Measurements from ENCODE around the gene ZNF664. TPM values are rescaled to one million over a fixed set of nuclear protein-coding genes. Genes with fewer than 3 reads are reported as not detected.
A peak's percentile ranks its signal among the peaks of the same experiment; 100 is the strongest.

Gene ZNF664
- total and polyA plus RNA-seq, 9 of the 15 experiments (the other 6 are each of a cell fraction or from before 2014, with no cell fraction given): 3.3 to 101 (median 63.6) TPM

DNA sequence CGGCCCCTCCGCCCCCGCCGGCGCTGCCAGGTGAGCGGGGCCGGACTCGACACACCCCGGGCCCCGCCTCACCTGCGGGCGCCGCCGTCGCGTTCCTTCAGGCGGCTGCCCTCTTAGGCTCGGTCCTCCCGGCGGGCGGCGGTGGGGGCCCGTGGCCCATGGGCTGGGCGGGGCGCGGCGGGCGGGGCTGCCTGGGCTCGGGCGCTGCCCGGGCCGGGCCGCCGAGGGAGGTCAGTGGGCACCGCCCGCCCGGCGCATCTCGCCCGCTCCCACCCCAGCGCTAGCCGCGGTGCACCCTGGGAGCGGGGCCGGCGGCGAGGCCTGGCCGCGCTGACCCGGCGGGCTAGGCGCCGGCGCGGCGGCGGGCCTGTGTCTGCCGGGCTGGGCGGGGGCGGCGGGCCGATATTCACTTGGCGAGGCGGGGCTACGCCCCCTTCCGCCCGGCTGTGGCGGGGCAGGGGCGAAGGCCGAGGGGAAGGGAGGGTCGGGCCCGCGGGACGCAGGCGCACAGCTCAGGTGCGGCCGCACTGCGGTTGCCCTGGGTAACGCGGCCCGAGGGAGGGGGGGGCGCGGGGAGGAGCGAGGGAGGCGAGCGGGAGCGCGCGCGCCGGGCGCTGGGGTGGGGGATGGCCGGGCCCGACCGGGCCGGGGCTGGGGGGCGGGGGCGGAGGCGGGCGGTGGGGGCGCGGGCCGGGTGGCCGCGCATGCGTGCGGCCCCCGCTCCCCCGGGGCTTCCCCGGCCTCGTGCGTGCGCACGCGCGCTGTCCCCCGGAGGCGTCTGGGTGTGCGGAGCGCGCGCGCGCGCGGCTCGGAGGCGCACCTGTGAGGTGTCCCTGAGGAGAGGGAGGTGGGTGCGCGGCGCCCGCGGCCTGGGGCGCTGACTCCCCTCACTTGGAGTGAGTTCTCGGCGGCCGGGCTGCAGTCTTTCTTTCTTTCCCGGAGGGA, at the start of gene ZNF664, which contains the start of gene CCDC92 (continued):
- TF ChIP-seq, protein P1, sequence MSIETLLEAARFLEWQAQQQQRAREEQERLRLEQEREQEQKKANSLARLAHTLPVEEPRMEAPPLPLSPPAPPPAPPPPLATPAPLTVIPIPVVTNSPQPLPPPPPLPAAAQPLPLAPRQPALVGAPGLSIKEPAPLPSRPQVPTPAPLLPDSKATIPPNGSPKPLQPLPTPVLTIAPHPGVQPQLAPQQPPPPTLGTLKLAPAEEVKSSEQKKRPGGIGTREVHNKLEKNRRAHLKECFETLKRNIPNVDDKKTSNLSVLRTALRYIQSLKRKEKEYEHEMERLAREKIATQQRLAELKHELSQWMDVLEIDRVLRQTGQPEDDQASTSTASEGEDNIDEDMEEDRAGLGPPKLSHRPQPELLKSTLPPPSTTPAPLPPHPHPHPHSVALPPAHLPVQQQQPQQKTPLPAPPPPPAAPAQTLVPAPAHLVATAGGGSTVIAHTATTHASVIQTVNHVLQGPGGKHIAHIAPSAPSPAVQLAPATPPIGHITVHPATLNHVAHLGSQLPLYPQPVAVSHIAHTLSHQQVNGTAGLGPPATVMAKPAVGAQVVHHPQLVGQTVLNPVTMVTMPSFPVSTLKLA (conservative IDR thresholded peaks at IDR 0.05): no peak; a peak in 1 of 4 replicates
- TF ChIP-seq CXXC5 (CRISPR knock-in tag; IDR thresholded peaks at IDR 0.05): peak; percentile 79
- no peak for TF ChIP-seq NONO (IDR thresholded peaks at IDR 0.05; ENCODE audit: low read depth in 2 of 2, low read length in 1 of 2)
- TF ChIP-seq ZNF324 (CRISPR knock-in tag; IDR thresholded peaks at IDR 0.05): no peak
- TF ChIP-seq, protein P2, sequence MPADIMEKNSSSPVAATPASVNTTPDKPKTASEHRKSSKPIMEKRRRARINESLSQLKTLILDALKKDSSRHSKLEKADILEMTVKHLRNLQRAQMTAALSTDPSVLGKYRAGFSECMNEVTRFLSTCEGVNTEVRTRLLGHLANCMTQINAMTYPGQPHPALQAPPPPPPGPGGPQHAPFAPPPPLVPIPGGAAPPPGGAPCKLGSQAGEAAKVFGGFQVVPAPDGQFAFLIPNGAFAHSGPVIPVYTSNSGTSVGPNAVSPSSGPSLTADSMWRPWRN (IDR thresholded peaks at IDR 0.05; ENCODE audit: low read depth): no peak
- no peak for TF ChIP-seq PRMT5 (CRISPR knock-in tag; IDR thresholded peaks at IDR 0.05)
- no peak for TF ChIP-seq C11orf30 (IDR thresholded peaks at IDR 0.05; ENCODE audit: low read depth)
- TF ChIP-seq, protein P3, sequence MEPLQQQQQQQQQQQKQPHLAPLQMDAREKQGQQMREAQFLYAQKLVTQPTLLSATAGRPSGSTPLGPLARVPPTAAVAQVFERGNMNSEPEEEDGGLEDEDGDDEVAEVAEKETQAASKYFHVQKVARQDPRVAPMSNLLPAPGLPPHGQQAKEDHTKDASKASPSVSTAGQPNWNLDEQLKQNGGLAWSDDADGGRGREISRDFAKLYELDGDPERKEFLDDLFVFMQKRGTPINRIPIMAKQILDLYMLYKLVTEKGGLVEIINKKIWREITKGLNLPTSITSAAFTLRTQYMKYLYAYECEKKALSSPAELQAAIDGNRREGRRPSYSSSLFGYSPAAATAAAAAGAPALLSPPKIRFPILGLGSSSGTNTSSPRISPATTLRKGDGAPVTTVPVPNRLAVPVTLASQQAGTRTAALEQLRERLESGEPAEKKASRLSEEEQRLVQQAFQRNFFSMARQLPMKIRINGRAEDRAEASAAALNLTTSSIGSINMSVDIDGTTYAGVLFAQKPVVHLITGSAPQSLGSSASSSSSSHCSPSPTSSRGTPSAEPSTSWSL (CRISPR knock-in tag; IDR thresholded peaks at IDR 0.05; ENCODE audit: borderline replicate concordance): no peak
- TF ChIP-seq ARID2 (IDR thresholded peaks at IDR 0.05): no peak
- TF ChIP-seq HDAC1 (IDR thresholded peaks at IDR 0.05): no peak
- no peak for TF ChIP-seq GABPB1 (CRISPR knock-in tag; IDR thresholded peaks at IDR 0.05)
- TF ChIP-seq ZZZ3 (IDR thresholded peaks at IDR 0.05): no peak
- no peak for TF ChIP-seq ETV6 (IDR thresholded peaks at IDR 0.05; ENCODE audit: borderline replicate concordance in 1 of 2, low read depth in 2 of 2, low read length in 1 of 2)
- TF ChIP-seq ETV6 (CRISPR knock-in tag; IDR thresholded peaks at IDR 0.05; ENCODE audit: borderline replicate concordance): no peak
- peak; percentile 72 for TF ChIP-seq MXI1 (IDR thresholded peaks at IDR 0.05; ENCODE audit: low read depth, low read length)
- TF ChIP-seq RFX1 (IDR thresholded peaks at IDR 0.05): peak; percentile 76
- TF ChIP-seq MTA3 (IDR thresholded peaks at IDR 0.05; ENCODE audit: borderline replicate concordance): no peak
- TF ChIP-seq PPARD (CRISPR knock-in tag; IDR thresholded peaks at IDR 0.05): no peak
- TF ChIP-seq WHSC1 (IDR thresholded peaks at IDR 0.05; ENCODE audit: low read length): no peak
- no peak for TF ChIP-seq ILF3 (IDR thresholded peaks at IDR 0.05; ENCODE audit: borderline replicate concordance)
- no peak for TF ChIP-seq KLF13 (tag; IDR thresholded peaks at IDR 0.05; ENCODE audit: borderline replicate concordance, low read depth)
- no peak for TF ChIP-seq ZNF583 (CRISPR knock-in tag; IDR thresholded peaks at IDR 0.05)
- TF ChIP-seq FIP1L1 (IDR thresholded peaks at IDR 0.05; ENCODE audit: low read depth, low read length, poor library complexity, severe bottlenecking): peak; percentile 19
- TF ChIP-seq ZNF217 (CRISPR knock-in tag; IDR thresholded peaks at IDR 0.05): no peak
- TF ChIP-seq CEBPB (tag; IDR thresholded peaks at IDR 0.05): no peak
